ENCODE results near the gene DNAH8.

Gene DNAH8

DNA sequence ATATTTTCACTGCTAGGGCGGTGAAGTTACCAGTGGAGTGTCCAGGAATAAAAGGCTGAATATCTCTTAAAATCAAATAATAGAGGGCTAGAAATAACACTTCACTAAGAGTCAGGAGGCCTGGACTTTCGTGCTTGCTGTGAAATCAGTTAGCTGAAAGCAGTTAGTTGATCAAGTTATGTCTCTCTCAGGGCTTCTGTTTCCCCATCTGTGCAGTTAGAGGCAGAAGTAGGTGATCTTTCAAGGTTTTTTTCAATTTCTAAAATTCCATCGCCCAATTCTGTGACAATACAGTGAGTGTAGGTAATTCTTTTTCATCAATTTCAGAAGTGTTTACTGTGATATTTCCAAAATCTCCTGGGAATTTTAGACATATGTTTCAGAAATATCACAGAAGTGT is 260.9 kb downstream of the DNAH8 start:
- no peak for DNase-seq

DNA sequence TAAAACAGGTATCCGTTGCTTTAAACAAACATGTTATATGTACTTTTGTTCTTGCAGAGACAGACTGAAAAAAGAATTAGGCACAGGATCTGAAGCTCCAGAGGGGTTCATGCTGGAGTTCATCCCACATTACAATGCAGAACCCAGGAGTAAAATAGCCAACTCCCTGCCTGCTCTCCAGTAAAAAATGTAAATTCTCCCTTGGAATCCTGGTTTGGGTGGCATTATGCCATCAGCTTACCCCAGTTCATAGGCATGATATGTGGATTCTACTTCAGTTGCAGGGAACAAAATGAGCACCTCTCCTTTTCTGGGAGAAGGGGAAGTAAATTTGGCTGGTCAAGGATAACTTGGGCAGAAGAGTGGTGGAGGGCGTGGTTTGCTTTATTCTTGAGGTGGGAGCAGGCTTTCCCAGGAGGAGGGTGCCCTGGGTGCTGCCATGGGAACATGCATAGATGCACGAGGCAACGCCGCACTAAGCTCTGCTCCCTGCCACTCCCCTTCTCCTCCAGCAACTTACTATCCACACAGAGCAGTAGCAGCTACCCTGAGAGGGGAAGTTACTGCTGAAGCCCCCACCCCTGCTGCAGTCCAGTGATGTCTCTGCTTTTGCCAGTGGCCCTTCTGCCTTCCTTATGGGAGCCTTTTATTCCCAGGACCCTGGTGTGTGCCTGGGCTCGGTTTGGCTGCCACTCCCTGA is 261.8 kb downstream of the DNAH8 start:
- no peak for DNase-seq

DNA sequence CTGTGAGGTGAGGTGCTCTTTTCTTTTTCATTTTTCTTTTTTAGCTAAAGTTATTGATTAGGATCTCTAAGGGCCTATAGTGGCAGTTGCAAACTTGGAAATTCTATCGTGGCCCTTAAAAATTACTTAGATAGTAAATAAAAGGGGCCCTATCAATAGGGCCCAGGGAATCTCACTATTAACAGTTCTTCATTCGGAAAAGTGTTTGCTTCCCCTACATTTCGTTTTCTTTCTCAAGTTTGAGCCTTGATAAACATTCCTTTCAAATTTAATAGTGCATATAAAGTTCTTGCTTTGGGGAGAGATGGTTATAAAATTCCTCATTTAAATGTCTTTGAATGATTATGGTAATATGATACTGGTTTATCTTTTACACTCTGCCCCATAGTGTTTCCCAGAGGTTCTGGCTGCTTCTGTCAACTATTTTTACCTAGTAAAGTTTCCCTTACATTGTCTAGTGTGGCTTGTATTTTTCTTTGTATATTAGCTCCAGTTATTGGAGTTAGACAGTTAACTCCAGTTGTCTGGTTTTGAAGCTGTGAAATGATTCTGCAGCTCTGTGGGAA is 263.1 kb downstream of the DNAH8 start:
- DNase-seq: no peak

DNA sequence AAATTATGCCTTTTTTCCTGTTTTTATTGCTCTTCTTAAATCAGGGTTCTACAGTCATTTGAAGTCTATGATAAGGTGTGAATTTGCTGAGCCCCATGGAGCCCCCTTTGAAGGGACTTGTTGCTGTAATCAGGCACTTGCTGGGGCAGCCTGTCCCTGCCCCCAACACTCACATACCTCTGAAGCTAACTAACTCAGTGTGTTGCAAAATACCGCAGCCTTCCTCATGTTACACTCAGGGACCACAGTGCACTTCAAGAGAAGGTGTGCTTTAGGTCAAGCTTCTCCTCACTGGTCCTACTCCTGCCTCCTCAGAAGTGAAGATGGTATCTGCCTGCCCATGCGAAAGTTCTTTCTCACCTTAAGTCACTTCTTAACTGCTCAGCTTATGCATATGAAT is 267.4 kb downstream of the DNAH8 start:
- DNase-seq: no peak

DNA sequence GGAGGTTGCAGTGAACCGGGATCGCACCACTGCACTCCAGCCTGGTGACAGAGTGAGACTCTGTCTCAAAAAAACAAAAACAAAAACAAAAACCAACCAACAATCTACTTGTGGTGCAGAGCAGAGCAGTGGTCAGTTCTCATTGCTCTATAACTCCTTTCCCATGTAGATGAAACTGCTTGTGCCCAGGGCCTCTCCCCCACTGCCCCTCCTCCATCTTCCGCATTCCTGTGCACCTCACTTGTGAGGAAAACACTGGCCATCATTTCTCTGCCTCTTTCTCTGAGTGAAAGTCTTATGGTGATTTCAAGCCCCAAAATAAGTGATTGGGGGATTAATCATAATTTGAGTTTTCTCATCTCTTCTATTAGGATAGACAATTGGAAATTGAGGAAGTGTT is 269.6 kb downstream of the DNAH8 start:
- no peak for DNase-seq

DNA sequence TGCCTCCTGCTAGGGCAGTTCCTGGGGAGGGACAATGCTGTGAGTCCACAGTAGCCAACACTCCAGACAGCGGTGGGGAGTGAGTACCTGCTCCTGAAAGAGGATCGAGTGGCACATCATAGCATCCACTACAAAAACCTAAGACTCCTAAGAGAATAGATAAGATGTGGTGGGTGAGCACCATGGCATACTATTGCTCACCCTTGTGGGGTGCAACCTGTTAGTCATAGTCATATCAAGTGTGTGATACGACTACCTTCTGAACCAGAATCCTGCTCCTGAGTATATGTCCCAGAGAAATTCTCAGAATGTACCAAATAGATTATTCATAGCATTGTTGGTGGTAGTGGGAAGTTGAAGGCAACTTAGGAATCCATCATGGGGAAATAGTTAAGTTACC is 270.7 kb downstream of the DNAH8 start:
- DNase-seq: no peak

DNA sequence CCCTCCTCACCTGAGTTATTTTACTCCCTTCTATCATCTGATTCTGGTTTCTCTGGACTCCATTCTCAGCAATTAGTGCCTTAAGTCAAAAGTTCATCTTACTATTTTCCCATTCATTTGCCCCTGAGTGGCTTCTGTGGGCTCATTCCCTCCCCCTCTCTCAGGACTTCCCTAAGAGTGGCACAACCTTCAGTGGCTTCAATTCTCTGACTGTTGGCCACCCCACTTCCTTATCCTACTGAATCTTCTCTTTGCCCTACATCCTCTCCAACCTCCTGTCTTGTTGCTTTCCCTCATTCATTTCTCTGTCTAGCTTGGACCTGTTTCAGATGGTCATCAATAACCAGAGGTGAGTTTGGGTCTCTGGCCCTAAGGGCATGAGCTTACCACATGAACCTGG is 272.4 kb downstream of the DNAH8 start:
- no peak for DNase-seq

DNA sequence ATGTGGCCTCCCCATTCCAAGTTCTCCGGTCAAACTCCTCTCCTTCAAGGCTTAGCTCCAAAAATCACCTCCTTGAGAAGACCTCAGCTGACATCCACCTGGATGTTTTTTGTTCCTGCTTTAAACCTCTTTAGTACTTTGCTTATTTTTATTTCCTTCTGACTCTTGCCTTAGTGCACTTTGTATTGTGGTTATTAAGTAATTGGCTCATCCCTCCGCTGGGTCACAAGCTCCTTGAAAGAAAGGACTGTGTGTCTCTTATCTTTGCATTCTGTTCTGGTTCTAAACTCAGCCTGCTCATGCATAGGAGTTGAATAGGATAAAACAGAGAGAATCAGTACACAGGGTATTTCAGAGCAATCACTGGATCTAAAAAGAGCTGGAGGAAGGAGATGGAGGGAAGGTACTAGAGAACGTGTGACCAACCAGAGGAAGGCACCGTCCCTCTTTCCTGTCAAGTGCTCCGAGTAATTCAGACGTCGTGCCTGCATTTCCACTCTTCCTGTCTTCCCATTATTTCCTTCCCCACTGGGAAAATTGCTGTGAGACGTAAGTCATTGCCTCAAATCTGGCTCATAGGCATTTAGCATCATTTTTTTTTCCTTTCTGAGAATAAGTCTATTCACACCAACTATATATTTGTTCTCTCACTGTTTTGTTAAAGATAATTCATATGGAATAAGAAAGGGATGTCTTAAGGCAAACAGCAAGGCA is 273.8 kb downstream of the DNAH8 start:
- DNase-seq: no peak

DNA sequence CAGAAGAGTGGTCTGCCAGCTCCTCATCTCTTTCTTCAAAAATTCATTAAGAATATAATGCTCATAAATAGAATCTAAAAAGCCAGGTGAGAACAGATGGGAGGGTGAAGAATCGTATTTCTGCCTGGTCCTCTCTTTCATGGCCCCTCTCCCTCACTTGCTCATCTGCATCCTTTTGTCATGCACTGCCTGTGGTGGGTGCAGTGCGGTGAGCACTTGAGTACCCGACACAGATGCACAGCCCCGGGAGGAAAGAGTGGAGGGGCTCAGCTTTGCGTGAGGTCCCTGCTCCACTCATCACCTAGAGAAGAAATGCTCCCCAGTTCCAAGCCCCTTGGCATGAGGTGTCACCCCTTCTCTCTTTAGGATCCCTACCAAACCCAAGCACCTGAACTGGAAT is 275.4 kb downstream of the DNAH8 start:
- DNase-seq: no peak

DNA sequence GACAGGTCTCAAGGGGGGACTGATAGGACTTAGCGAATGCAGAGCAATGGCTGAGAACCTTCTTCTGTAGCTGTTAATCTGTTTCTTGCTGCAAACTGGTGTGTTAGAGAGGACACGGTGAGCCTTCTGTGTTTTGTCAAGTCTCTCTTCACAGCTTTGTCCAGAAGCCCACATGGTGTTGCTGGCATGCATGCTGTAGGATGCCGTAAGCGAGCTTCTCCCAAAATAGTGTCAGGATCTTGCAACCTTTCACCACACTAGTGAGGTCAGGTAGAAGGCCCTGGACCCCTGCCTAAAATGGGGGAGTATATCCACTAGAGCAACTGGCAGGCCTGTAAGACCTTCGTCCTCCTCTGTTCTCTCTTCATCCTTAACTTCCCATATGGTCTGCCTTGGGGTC is 281.6 kb downstream of the DNAH8 start:
- DNase-seq: no peak

DNA sequence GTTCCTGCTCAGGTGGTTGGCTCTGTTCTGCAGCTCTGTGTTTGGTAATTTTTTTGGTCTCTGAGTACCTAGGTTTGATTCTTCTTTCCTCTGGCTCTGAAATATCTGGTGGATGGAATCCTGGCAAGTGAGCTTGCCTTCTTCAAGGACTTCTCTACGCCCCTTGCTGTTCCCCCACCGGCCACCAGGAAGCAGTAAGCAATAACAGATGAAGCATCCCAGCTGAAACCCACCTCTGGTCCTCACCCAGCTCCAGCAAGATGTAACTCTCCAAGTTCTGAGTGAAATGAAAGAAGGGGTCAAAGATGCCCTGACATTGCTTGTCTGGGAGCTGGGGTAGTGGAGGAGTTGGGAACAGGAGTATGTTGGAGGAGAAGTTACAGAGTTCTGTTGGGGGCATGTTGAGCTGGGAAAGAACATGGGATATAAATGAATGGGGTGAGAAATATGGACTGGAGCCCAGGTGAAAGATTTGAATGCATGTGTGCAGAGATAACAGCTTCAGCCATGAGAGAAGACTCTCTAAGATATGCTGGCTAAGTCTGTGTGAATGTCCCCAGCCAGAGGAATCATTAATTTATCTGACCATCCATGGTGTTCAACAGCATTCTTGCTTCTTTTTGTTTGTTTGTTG is 282.1 kb downstream of the DNAH8 start:
- peak; percentile 43 for DNase-seq

DNA sequence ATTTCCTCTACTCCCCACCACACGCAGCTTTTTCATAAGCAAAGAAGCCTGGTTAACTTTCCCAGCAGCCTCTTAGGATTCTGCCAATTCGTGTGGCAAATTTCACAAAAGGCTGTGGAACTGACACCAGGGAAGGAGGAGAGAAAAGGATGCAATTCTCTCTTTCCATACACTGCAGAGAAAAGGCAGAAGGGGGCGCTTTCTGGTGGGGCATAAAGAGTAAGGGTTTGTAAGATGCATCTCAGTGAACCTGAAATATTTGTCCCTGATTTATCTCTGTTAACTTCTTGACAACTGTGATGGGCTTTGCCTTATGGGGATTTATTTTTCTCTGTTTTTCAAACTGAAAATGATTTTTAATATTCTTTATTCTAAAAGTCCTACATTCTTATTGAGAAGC is 288.0 kb downstream of the DNAH8 start:
- no peak for DNase-seq

DNA sequence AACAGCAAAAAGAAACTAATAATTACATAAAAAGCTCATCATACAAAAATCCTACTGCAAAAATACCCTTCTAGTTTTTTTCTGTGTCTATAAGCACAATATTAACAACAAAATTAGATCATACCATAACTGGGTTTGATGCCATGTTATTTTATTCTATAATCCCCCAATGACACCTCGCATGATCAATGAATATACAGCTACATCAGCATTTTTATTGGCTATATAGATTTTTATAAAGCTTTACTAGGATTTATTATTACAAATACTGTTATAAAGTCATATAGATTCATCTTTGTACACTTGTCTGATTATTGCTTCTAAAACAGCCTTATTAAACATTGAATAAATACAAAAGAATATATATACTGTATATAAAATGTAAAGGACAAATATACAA is 288.4 kb downstream of the DNAH8 start:
- DNase-seq: no peak

DNA sequence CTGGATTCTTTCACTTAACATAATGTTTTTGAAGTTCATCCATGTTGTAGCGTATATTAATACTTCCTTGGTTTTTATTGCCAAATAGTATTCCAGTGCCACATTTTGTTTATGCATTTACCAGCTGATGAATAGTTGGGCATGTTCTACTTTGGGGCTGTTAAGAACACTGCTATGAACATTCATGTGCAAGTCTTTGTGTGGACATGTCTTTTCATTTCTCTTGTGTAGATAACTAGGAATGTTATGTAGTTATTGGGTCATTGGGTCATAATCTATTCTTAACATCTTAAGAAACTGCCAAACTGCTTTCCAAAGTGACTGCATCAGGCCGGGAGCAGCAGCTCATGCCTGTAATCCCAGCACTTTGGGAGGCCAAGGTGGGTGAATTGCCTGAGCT is 289.7 kb downstream of the DNAH8 start:
- DNase-seq: no peak

DNA sequence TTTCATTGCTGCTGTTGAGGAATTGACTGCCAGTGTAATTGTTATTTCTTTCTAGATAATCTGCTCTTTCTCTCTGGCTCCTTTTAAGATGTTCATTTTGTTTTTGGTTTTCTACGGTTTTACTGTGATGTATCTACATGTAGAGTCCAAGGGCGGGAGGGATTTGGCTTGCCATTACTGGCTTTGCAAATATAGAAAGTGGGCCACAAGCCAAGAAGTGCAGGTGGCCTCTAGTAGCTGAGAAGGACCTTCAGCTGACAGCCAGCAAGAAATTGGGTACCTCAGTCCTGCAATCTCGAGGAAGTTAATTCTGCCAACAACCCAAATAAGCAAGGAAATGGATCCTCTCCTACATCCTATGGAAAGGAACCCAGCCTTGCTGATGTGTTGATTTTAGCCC is 290.7 kb downstream of the DNAH8 start:
- DNase-seq: no peak

DNA sequence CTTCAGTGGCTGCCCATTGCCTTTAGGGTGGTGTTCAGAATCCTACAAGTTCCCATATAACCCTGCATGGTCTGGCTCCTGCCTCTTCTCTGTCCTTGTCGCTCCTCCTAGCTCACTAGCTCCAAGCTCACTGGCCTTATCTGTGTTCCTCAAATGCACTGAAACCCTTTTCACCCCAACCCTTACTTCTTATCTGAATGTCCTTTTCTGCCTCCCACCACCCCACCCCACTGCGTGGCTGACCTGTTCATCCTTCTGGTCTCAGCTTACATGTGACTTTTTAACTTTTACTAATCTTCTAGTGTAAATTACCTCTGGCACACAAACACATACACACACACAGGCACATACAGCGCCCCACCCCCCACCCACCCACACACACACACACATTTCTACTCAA is 292.5 kb downstream of the DNAH8 start:
- no peak for DNase-seq

DNA sequence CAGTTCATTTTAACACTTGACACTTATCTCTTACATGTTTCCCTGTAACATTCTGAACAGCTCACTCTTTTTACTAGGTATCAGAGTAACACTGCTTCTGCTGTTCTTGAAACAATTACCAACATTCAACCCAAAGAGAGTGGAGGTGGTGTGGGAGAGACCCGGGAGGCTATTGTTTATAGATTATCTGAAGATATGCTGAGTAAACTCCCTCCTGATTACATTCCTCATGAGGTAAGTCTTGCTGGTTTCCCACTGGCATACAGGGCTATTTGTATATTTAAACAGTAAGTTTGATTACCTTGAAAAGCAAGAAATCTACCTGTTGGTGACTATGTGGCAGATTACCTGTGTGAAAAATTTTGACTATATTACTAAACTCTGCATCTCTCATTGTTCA is 293.6 kb downstream of the DNAH8 start:
- no peak for DNase-seq

DNA sequence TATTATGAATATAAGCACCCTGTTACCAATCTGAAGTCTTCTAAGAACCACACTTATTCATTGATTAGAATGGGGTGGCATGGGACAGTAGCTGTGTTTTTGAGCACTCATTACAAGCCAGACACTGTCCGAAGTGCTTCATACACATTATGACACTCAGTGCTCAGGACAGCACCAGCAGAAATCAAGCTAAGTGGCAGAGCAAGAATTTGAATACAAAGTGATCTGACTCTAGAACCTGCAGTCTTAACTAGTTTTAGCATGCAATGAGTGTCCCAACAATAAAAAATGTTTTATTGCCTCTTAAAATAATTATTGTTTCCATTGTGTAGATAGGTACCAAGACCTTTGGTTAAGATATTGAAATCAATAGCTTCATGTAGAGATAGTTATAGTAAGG is 294.4 kb downstream of the DNAH8 start:
- no peak for DNase-seq

DNA sequence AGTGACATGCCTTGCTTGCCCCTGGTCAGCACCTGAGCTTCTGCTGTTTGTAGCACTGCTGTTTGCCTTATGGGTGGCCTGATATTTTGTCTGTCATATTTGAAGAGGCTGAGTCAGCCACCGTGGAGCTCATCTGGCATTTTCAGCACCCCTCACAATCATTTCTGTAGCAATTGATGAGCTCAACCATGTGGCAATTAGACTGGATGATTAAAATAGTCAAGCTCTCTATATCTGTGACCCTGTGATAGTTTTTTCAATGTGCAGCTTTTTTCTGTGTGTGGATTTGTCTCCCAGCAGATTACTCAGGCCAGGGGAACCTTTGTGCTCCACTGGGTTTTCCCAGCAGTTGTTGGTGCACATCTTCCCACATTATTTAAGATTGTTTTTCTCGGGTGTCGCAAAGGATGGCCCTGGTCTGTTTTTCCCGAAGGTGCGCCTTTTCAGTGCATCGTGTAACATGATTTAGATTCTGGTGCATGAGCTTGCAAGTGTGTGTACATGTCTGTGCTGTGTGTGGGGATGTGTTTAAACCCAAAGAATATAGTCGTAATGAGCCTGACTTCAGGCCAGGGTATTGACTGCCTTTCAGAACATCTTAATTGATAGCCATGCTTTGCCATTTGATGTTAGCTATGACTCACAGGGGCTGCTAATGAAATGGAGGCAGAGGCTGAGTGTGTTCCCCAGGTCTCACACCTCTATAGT is 301.9 kb downstream of the DNAH8 start:
- no peak for DNase-seq

DNA sequence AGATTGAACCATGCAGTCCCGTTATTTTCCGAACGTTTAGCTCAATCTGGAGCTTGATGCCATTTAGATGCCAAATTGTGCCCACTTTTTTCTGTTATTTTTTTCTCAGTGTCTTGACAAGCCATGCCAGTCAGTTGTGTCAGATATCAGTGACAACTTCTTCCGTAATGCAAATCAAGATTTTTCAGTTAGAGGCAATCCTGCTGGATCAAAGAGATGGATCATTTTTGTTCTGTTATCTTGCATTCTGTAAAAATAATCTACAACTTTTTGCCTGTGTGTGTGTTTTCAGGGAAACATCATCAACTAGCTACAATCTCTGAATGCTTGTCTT is 302.4 kb downstream of the DNAH8 start:
- no peak for DNase-seq

DNA sequence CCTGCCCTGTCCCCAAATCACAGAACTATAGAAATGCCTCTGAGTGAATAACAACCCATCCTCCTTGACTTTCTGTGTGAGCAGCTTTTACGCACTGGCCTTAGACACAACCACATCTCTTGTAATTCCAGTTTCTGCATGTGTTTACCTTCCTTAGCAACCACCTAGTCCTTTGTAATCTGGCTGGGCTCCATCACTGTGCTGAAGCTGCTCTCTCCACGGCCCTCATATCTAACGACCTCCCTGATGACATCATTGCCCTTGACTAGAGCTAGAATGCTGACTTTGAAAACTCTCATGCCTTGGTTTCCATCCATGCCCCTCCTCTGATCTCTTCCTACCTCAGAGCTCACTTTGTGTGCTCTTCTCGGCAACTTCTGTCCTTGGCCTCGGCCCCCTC is 303.0 kb downstream of the DNAH8 start:
- no peak for DNase-seq

DNA sequence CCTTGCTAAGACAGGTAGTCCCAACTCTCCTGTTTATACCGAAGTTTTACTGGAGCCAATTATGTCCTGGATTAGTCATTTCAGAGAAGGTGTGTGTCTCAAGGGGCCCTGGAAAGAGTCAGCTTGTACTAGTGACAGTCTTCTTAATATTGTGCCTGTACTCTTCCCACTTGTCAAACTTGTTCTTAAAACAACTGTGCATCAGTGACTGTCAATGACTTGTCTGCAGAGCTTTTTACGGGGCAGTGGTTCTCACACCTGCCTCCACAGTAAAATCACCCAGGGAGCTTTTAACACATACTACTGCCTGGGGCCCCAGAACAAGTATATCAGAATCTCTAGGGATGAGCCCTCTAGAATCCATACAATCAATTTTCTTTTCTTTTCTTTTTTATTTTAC is 305.0 kb downstream of the DNAH8 start:
- no peak for DNase-seq

DNA sequence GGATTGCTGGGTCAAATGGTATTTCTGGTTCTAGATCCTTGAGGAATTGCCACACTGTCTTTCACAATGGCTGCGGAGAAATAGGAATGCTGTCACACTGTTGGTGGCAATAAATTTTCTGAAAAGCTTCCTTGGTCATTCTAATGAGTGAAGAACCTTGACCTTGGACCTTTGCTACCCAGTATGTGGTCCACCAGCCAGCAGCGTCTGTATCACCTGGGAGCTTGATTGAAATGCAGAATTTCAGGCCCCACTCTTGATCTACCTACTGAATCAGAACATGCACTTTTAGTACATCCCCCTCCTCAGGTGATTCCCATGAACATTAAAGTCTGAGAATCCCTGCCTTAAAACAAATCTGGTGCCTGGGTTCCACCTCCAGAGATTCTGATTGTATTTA is 305.9 kb downstream of the DNAH8 start:
- no peak for DNase-seq

DNA sequence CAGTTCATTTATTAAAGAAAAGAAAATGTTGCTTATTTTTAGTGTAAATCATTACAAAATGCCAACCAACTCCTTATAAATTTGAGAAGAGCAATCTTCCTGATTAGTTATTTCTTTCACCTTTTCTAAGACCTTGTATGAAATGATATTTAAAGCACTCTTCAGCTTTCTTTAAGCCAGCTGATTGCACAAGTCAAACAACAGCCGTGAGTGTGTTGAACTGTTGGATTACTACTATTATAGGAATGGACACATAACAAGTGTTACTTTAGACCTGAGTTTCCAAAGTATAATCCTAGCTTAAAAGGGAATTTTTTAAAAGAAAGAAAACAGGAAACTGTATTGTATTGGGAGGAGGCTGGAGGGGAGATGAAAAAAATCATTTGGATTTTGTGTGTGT is 306.7 kb downstream of the DNAH8 start:
- no peak for DNase-seq

Data from stimulated activated CD4-positive, alpha-beta T cell treated with anti-CD3 and anti-CD28 coated beads, Interleukin-4, amount 100 ng/mL, for 1 hour (primary cell).